Measurements from ENCODE around the gene CDC42EP3.

CDC42EP3 gene

GRCh38 chr2:37618326-37618725 is 53.1 kb downstream of the CDC42EP3 start:
- peak; percentile 7 for DNase-seq (ENCODE audit: low spot score)

GRCh38 chr2:37617119-37617892 is 54.1 kb downstream of the CDC42EP3 start:
- no peak for DNase-seq (ENCODE audit: low spot score)

- no peak for DNase-seq (ENCODE audit: low spot score)
Observed at GRCh38 chr2:37616677-37617005, 54.8 kb downstream of the CDC42EP3 start.

GRCh38 chr2:37615804-37616676 is 55.4 kb downstream of the CDC42EP3 start:
- no peak for DNase-seq (ENCODE audit: low spot score)

- no peak for DNase-seq (ENCODE audit: low spot score)
Observed at GRCh38 chr2:37614061-37614738, 57.2 kb downstream of the CDC42EP3 start.

- no peak for DNase-seq (ENCODE audit: low spot score)
Observed at GRCh38 chr2:37612382-37612781, 59.1 kb downstream of the CDC42EP3 start.

- DNase-seq (ENCODE audit: low spot score), result no peak
Observed at GRCh38 chr2:37610638-37611289, 60.7 kb downstream of the CDC42EP3 start.

GRCh38 chr2:37609782-37610181 is 61.7 kb downstream of the CDC42EP3 start:
- DNase-seq (ENCODE audit: low spot score), result no peak

GRCh38 chr2:37604716-37605115 is 66.7 kb downstream of the CDC42EP3 start:
- DNase-seq (ENCODE audit: low spot score), result no peak

- no peak for DNase-seq (ENCODE audit: low spot score)
Observed at GRCh38 chr2:37602702-37603101, 68.7 kb downstream of the CDC42EP3 start.

- no peak for DNase-seq (ENCODE audit: low spot score)
Observed at GRCh38 chr2:37602040-37602439, 69.4 kb downstream of the CDC42EP3 start.

GRCh38 chr2:37601569-37601968 is 69.9 kb downstream of the CDC42EP3 start:
- DNase-seq (ENCODE audit: low spot score), result no peak

GRCh38 chr2:37600735-37601134 is 70.7 kb downstream of the CDC42EP3 start:
- no peak for DNase-seq (ENCODE audit: low spot score)

GRCh38 chr2:37599688-37600525 is 71.5 kb downstream of the CDC42EP3 start:
- DNase-seq (ENCODE audit: low spot score), result no peak

GRCh38 chr2:37593694-37594093 is 77.7 kb downstream of the CDC42EP3 start:
- DNase-seq (ENCODE audit: low spot score), result no peak

GRCh38 chr2:37593024-37593423 is 78.4 kb downstream of the CDC42EP3 start:
- no peak for DNase-seq (ENCODE audit: low spot score)

Data from NAMALWA (cell line).